ENCODE results near the gene HMGB1.

- TF ChIP-seq CTCF (IDR thresholded peaks at IDR 0.05; ENCODE audit: low read depth, low read length) (no peak), POLR2A (IDR thresholded peaks at IDR 0.05; ENCODE audit: extremely low read depth, insufficient read length) (peak; percentile 63), MAX (IDR thresholded peaks at IDR 0.05; ENCODE audit: low read depth, low read length) (0 out of 2 replicates have a peak, but pooled peaks have one; percentile 28)
Observed at GRCh38 chr13:30422054-30422839, 43.5 kb downstream of the HMGB1 start, which contains the start of gene UBE2L5.
